ENCODE data around the gene CDKN1C.

Gene CDKN1C

GRCh38 chr11:2846470-2846869 is 39.1 kb downstream of the CDKN1C start:
- DNase-seq (ENCODE audit: low spot score) = no peak

- DNase-seq (ENCODE audit: low spot score) = no peak
Observed at GRCh38 chr11:2846056-2846455, 39.5 kb downstream of the CDKN1C start.

- DNase-seq (ENCODE audit: low spot score) = no peak
Observed at GRCh38 chr11:2844996-2845395, 40.6 kb downstream of the CDKN1C start.

GRCh38 chr11:2844116-2844842 is 41.3 kb downstream of the CDKN1C start:
- DNase-seq (ENCODE audit: low spot score) = peak; percentile 26

- DNase-seq (ENCODE audit: low spot score) = no peak
Observed at GRCh38 chr11:2843551-2843950, 42.0 kb downstream of the CDKN1C start.

GRCh38 chr11:2842876-2843275 is 42.7 kb downstream of the CDKN1C start:
- DNase-seq (ENCODE audit: low spot score) = no peak

GRCh38 chr11:2841411-2842190 is 44.0 kb downstream of the CDKN1C start:
- DNase-seq (ENCODE audit: low spot score) = no peak

- no peak for DNase-seq (ENCODE audit: low spot score)
Observed at GRCh38 chr11:2839395-2839943, 46.1 kb downstream of the CDKN1C start.

- DNase-seq (ENCODE audit: low spot score) = no peak
Observed at GRCh38 chr11:2838676-2839294, 46.8 kb downstream of the CDKN1C start.

- DNase-seq (ENCODE audit: low spot score) = no peak
Observed at GRCh38 chr11:2838091-2838490, 47.5 kb downstream of the CDKN1C start.

GRCh38 chr11:2837651-2838050 is 47.9 kb downstream of the CDKN1C start:
- no peak for DNase-seq (ENCODE audit: low spot score)

- DNase-seq (ENCODE audit: low spot score) = peak; percentile 27
Observed at GRCh38 chr11:2837096-2837601, 48.4 kb downstream of the CDKN1C start.

GRCh38 chr11:2836315-2837095 is 49.1 kb downstream of the CDKN1C start:
- no peak for DNase-seq (ENCODE audit: low spot score)

GRCh38 chr11:2835751-2836150 is 49.8 kb downstream of the CDKN1C start:
- no peak for DNase-seq (ENCODE audit: low spot score)

- peak; percentile 18 for DNase-seq (ENCODE audit: low spot score)
Observed at GRCh38 chr11:2835296-2835695, 50.3 kb downstream of the CDKN1C start.

GRCh38 chr11:2834503-2835273 is 50.9 kb downstream of the CDKN1C start:
- DNase-seq (ENCODE audit: low spot score) = no peak

- no peak for DNase-seq (ENCODE audit: low spot score)
Observed at GRCh38 chr11:2833716-2834502, 51.7 kb downstream of the CDKN1C start.

Measured in RKO (cell line).